GM23338 (cell line): ENCODE data around the gene LILRA6. TPM values are rescaled to one million over a fixed set of nuclear protein-coding genes. Genes with fewer than 3 reads are reported as not detected.

Experiments used
- ATAC-seq: fragments of 200-7000 bp; cut with Tn5 transposase; 3 replicates; pipeline ENCODE4 v1.9.1; 2020
- DNase-seq: peaks from one replicate; pipeline ENCODE4 v3.0.0-alpha.2; 2015; ENCODE audit warnings: low spot score
- H2AFZ ChIP-seq: fragments of 200-600 bp; sonication (generic); 2 replicates; pipeline ENCODE4 v1.8.0; 2016; ENCODE audit warnings: antibody characterized with exemption, mild to moderate bottlenecking, moderate library complexity
- H3F3A ChIP-seq: fragments of 200-600 bp; sonication (generic); replicated peaks from 2 replicates; pipeline ENCODE4 v1.8.0; 2017; ENCODE audit warnings: antibody characterized with exemption, mixed run types, low read depth
- H3K27ac ChIP-seq: fragments of 200-600 bp; sonication (generic); 2 replicates; pipeline ENCODE4 v1.6.1; 2016; ENCODE audit warnings: low read depth
- H3K27me3 ChIP-seq: fragments of 200-600 bp; sonication (generic); 2 replicates; pipeline ENCODE4 v1.8.0; 2016; ENCODE audit warnings: mild to moderate bottlenecking, mixed run types, moderate library complexity; ENCODE audit not compliant: insufficient read depth
- H3K36me3 ChIP-seq: fragments of 200-600 bp; sonication (generic); 2 replicates; pipeline ENCODE4 v1.8.0; 2016; ENCODE audit warnings: mild to moderate bottlenecking; ENCODE audit not compliant: insufficient read depth
- H3K4me1 ChIP-seq: fragments of 200-600 bp; sonication (generic); 2 replicates; pipeline ENCODE4 v1.8.0; 2016; ENCODE audit warnings: mild to moderate bottlenecking, moderate library complexity; ENCODE audit not compliant: insufficient read depth
- H3K4me2 ChIP-seq: fragments of 200-600 bp; sonication (generic); 2 replicates; pipeline ENCODE4 v1.7.1; 2017; ENCODE audit warnings: mixed run types
- H3K4me3 ChIP-seq: fragments of 200-600 bp; sonication (generic); 2 replicates; pipeline ENCODE4 v1.6.1; 2016; ENCODE audit warnings: mixed run types
- H3K79me2 ChIP-seq: fragments of 200-600 bp; sonication (generic); replicated peaks from 2 replicates; pipeline ENCODE4 v1.8.0; 2017; ENCODE audit warnings: mild to moderate bottlenecking; ENCODE audit not compliant: insufficient read depth
- H3K9me2 ChIP-seq: fragments of 200-600 bp; sonication (generic); 2 replicates; pipeline ENCODE4 v1.8.0; 2017; ENCODE audit not compliant: insufficient read depth
- H4K20me1 ChIP-seq: fragments of 200-600 bp; sonication (generic); replicated peaks from 2 replicates; pipeline ENCODE4 v1.8.0; 2017; ENCODE audit warnings: mild to moderate bottlenecking; ENCODE audit not compliant: insufficient read depth
- H3K27ac Mint-ChIP-seq: 2 replicates; pipeline ENCODE4 v1.8.0; 2020; ENCODE audit warnings: inconsistent platforms, mild to moderate bottlenecking, moderate library complexity, mixed read lengths
- H3K27me3 Mint-ChIP-seq: 3 replicates; pipeline ENCODE4 v1.8.0; 2022; ENCODE audit warnings: low read depth, mild to moderate bottlenecking, moderate library complexity, mixed read lengths, inconsistent platforms; ENCODE audit not compliant: insufficient read depth, poor library complexity
- H3K36me3 Mint-ChIP-seq: 3 replicates; pipeline ENCODE4 v1.8.0; 2021; ENCODE audit warnings: low read depth, mild to moderate bottlenecking, inconsistent platforms, moderate library complexity, mixed read lengths
- H3K4me1 Mint-ChIP-seq: 3 replicates; pipeline ENCODE4 v1.8.0; 2020; ENCODE audit warnings: mild to moderate bottlenecking, inconsistent platforms, mixed read lengths
- H3K4me3 Mint-ChIP-seq: 3 replicates; pipeline ENCODE4 v1.8.0; 2021; ENCODE audit warnings: moderate library complexity, mild to moderate bottlenecking, inconsistent platforms, mixed read lengths
- H3K9me3 Mint-ChIP-seq: 3 replicates; pipeline ENCODE4 v1.8.0; 2020; ENCODE audit warnings: moderate library complexity, mild to moderate bottlenecking, inconsistent platforms, mixed read lengths
- CREB1 ChIP-seq: fragments of 250-450 bp; sonication (Bioruptor Pico); IDR thresholded peaks from 2 replicates; pipeline ENCODE4 v1.5.0; 2020; ENCODE audit warnings: low read depth, mild to moderate bottlenecking, moderate library complexity
- EZH2phosphoT487 ChIP-seq: fragments of 200-600 bp; sonication (generic); IDR thresholded peaks from one replicate; pipeline ENCODE4 v1.8.1; 2018; ENCODE audit warnings: antibody characterized with exemption; ENCODE audit not compliant: unreplicated experiment
- JUNB ChIP-seq: IDR thresholded peaks from one replicate; pipeline ENCODE4 v1.6.1; 2016; ENCODE audit warnings: antibody characterized with exemption; ENCODE audit not compliant: unreplicated experiment
- NANOG ChIP-seq: IDR thresholded peaks from 2 replicates; pipeline ENCODE4 v1.6.1; 2016; ENCODE audit warnings: antibody characterized with exemption, borderline replicate concordance
- STAT1 ChIP-seq: IDR thresholded peaks from one replicate; pipeline ENCODE4 v1.6.1; 2016; ENCODE audit warnings: antibody characterized with exemption; ENCODE audit not compliant: unreplicated experiment
- polyA plus RNA-seq: library from polyadenylated mRNA; unstranded; fragments of >200 nt; fragmentation: Nextera tagmentation; extraction: Ambion mirVana; gene quantifications from 2 replicates; pipeline ENCODE4 v1.2.1, GENCODE V29; 2016
- total RNA-seq: library from RNA; depleted of rRNA; stranded (reverse); fragments of >200 nt; shearing (Covaris generic); gene quantifications from 2 replicates; pipeline ENCODE4 v1.2.3, GENCODE V29; 2014
- TF ChIP-seq, protein P1 (sequence below): fragments of 250-450 bp; sonication (Bioruptor Pico); IDR thresholded peaks from 2 replicates; pipeline ENCODE4 v1.5.0; 2020; ENCODE audit warnings: mild to moderate bottlenecking, moderate library complexity
- TF ChIP-seq, protein P2 (sequence below), 2 experiments: fragments of 200-600 bp in 1 of 2; sonication (generic) in 1 of 2; conservative IDR thresholded peaks; 2 replicates each; pipeline versions ENCODE4 v1.5.1 to v1.6.1; 2016 to 2017; ENCODE audit warnings: antibody characterized with exemption in 2 of 2, low read depth in 2 of 2, mild to moderate bottlenecking in 2 of 2, moderate library complexity in 1 of 2

LILRA6 gene
- total and polyA plus RNA-seq, 2 experiments from 2014 or later = not detected

DNA sequence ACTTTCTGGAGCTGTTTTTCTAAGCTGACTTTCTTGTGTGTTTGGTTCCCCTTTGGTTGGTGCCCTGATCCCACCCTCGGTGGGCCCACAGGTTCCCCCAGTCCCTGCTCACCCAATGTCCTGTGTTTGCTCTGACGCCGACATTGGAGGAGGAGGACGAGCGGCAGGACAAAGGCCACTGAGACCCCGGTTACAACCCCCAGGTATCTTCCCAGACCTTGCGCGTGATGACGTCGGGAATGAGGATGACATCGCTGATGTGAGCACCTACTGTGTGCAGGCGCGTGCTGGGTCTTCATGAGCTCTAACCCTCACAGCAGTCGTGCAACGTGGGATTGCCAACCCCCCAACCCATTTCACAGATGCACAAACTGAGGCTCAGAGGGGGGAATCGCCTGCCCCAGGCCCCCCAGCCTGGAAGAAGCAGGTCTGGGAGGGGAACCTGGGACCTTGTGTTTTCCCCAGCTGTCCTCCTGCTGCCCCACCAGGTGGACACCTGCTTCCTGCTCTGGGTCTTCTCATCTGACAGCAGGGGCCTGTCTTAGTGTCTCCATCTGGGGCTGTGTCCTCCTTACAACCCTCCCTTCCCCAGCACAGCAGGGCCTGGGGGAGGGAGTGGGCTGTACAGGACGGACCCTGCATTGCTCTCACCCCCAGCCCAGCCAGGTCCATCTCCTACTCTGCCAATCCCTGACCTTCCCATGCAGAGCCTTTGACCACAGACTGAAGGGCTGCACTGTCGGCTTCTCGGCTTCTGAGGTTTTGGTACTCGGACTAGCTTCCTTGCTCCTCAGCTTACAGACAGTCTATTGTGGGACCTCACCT lies 4.7 kb upstream of the LILRA6 start (continued):
- TF ChIP-seq, protein P1, sequence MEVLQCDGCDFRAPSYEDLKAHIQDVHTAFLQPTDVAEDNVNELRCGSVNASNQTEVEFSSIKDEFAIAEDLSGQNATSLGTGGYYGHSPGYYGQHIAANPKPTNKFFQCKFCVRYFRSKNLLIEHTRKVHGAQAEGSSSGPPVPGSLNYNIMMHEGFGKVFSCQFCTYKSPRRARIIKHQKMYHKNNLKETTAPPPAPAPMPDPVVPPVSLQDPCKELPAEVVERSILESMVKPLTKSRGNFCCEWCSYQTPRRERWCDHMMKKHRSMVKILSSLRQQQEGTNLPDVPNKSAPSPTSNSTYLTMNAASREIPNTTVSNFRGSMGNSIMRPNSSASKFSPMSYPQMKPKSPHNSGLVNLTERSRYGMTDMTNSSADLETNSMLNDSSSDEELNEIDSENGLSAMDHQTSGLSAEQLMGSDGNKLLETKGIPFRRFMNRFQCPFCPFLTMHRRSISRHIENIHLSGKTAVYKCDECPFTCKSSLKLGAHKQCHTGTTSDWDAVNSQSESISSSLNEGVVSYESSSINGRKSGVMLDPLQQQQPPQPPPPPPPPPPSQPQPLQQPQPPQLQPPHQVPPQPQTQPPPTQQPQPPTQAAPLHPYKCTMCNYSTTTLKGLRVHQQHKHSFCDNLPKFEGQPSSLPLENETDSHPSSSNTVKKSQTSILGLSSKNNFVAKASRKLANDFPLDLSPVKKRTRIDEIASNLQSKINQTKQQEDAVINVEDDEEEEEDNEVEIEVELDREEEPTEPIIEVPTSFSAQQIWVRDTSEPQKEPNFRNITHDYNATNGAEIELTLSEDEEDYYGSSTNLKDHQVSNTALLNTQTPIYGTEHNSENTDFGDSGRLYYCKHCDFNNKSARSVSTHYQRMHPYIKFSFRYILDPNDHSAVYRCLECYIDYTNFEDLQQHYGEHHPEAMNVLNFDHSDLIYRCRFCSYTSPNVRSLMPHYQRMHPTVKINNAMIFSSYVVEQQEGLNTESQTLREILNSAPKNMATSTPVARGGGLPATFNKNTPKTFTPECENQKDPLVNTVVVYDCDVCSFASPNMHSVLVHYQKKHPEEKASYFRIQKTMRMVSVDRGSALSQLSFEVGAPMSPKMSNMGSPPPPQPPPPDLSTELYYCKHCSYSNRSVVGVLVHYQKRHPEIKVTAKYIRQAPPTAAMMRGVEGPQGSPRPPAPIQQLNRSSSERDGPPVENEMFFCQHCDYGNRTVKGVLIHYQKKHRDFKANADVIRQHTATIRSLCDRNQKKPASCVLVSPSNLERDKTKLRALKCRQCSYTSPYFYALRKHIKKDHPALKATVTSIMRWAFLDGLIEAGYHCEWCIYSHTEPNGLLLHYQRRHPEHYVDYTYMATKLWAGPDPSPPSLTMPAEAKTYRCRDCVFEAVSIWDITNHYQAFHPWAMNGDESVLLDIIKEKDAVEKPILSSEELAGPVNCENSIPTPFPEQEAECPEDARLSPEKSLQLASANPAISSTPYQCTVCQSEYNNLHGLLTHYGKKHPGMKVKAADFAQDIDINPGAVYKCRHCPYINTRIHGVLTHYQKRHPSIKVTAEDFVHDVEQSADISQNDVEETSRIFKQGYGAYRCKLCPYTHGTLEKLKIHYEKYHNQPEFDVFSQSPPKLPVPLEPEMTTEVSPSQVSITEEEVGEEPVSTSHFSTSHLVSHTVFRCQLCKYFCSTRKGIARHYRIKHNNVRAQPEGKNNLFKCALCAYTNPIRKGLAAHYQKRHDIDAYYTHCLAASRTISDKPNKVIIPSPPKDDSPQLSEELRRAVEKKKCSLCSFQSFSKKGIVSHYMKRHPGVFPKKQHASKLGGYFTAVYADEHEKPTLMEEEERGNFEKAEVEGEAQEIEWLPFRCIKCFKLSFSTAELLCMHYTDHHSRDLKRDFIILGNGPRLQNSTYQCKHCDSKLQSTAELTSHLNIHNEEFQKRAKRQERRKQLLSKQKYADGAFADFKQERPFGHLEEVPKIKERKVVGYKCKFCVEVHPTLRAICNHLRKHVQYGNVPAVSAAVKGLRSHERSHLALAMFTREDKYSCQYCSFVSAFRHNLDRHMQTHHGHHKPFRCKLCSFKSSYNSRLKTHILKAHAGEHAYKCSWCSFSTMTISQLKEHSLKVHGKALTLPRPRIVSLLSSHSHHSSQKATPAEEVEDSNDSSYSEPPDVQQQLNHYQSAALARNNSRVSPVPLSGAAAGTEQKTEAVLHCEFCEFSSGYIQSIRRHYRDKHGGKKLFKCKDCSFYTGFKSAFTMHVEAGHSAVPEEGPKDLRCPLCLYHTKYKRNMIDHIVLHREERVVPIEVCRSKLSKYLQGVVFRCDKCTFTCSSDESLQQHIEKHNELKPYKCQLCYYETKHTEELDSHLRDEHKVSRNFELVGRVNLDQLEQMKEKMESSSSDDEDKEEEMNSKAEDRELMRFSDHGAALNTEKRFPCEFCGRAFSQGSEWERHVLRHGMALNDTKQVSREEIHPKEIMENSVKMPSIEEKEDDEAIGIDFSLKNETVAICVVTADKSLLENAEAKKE (CRISPR knock-in tag) = no peak

DNA sequence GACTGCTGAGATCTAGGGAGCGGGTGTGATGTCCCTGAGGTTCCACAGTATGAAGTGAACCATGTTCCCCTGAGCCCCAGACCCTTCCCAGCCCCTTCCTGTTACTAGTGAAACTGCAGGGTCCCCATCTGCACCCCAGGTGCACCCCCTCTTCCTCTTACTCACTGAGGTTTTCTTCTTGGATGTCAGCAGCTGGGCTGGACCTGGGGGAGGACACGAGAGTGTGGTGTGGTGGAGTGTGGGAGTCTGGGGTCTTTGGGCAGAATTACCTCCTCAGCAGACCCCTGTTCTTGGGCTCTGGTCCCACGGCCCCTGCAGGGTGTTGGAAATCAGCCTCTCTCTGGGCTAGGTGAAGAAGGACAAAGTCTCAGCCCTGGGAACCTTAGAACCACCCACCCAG lies 3.3 kb upstream of the LILRA6 start:
- no peak overlapping the region for H3K4me2 ChIP-seq
- Mint-ChIP-seq H3K27me3 (no peaks in the 10 kb centered on the region), H3K36me3 (no peaks in the 10 kb centered on the region), H3K9me3 (no peaks in the 10 kb centered on the region), H3K27ac (no peak overlapping the region), H3K4me3 (no peak overlapping the region), H3K4me1 (no peaks in the 10 kb centered on the region)
- no peaks in the 10 kb centered on the region for H3K79me2 ChIP-seq
- H3K4me1 ChIP-seq = no peaks in the 10 kb centered on the region
- no peak overlapping the region for H2AFZ ChIP-seq
- no peaks in the 10 kb centered on the region for H3K36me3 ChIP-seq
- ATAC-seq (no peak; the same call in 2 of the 3 replicates), DNase-seq (no peak)
- no peak overlapping the region for H3K4me3 ChIP-seq
- H4K20me1 ChIP-seq = no peaks in the 10 kb centered on the region
- no peak overlapping the region for H3K27ac ChIP-seq
- H3F3A ChIP-seq = no peaks in the 10 kb centered on the region
- no peaks in the 10 kb centered on the region for H3K9me2 ChIP-seq
- H3K27me3 ChIP-seq = no peaks in the 10 kb centered on the region
- TF ChIP-seq, protein P1 (CRISPR knock-in tag) = no peak
- TF ChIP-seq STAT1 = no peak
- TF ChIP-seq EZH2phosphoT487 = no peak
- no peak for TF ChIP-seq JUNB
- TF ChIP-seq CREB1 (CRISPR knock-in tag) = no peak
- TF ChIP-seq, protein P2, sequence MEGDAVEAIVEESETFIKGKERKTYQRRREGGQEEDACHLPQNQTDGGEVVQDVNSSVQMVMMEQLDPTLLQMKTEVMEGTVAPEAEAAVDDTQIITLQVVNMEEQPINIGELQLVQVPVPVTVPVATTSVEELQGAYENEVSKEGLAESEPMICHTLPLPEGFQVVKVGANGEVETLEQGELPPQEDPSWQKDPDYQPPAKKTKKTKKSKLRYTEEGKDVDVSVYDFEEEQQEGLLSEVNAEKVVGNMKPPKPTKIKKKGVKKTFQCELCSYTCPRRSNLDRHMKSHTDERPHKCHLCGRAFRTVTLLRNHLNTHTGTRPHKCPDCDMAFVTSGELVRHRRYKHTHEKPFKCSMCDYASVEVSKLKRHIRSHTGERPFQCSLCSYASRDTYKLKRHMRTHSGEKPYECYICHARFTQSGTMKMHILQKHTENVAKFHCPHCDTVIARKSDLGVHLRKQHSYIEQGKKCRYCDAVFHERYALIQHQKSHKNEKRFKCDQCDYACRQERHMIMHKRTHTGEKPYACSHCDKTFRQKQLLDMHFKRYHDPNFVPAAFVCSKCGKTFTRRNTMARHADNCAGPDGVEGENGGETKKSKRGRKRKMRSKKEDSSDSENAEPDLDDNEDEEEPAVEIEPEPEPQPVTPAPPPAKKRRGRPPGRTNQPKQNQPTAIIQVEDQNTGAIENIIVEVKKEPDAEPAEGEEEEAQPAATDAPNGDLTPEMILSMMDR (conservative IDR thresholded peaks at IDR 0.05; ENCODE audit: low read depth in 2 of 2) = no peak
- no peak for TF ChIP-seq NANOG
